ENCODE results near the gene ISY1.

DNA sequence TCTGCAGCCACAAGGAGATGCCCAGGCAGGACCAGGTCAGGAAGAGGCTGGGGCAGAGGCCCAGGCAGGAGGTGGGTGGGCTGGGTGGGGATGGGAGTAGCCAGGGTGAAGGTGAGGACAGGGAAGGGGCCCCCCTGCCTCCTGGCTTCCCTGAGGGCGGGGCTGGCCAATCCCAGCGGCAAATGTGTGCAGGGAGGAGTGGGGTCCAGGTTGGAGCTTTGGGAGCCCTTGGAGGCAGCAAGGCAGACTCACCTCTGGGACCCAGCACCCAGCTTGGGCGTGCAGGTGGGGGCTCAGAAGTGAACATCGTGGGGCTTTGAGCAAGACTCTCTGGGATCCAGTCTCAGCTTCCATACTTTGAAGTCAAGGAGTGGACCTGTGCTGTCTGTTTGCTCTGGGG is 75.0 kb downstream of the ISY1 start:
- TF ChIP-seq POLR2A (IDR thresholded peaks at IDR 0.05; ENCODE audit: low read depth, low read length) (no peak), CEBPB (IDR thresholded peaks at IDR 0.05; ENCODE audit: low read depth, low read length) (no peak), RCOR1 (IDR thresholded peaks at IDR 0.05; ENCODE audit: insufficient replicate concordance, low read length) (no peak)
- TF ChIP-seq, protein P1, sequence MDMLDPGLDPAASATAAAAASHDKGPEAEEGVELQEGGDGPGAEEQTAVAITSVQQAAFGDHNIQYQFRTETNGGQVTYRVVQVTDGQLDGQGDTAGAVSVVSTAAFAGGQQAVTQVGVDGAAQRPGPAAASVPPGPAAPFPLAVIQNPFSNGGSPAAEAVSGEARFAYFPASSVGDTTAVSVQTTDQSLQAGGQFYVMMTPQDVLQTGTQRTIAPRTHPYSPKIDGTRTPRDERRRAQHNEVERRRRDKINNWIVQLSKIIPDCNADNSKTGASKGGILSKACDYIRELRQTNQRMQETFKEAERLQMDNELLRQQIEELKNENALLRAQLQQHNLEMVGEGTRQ (IDR thresholded peaks at IDR 0.05; ENCODE audit: low read depth, low read length): no peak
- TF ChIP-seq, protein P2, sequence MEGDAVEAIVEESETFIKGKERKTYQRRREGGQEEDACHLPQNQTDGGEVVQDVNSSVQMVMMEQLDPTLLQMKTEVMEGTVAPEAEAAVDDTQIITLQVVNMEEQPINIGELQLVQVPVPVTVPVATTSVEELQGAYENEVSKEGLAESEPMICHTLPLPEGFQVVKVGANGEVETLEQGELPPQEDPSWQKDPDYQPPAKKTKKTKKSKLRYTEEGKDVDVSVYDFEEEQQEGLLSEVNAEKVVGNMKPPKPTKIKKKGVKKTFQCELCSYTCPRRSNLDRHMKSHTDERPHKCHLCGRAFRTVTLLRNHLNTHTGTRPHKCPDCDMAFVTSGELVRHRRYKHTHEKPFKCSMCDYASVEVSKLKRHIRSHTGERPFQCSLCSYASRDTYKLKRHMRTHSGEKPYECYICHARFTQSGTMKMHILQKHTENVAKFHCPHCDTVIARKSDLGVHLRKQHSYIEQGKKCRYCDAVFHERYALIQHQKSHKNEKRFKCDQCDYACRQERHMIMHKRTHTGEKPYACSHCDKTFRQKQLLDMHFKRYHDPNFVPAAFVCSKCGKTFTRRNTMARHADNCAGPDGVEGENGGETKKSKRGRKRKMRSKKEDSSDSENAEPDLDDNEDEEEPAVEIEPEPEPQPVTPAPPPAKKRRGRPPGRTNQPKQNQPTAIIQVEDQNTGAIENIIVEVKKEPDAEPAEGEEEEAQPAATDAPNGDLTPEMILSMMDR (conservative IDR thresholded peaks at IDR 0.05; ENCODE audit: low read depth, low read length): no peak
